Endothelial cell of umbilical vein (primary cell): ENCODE measurements around the gene FADS2. TPM values are rescaled to one million over a fixed set of nuclear protein-coding genes. Genes with fewer than 3 reads are reported as not detected.

Source experiments
- BruUV-seq: library from RNA; stranded (reverse); fragments of 400-500 nt; replicated peaks from 2 replicates; lab custom pipeline; 2021; lab: Mats Ljungman, UMichigan
- CTCF ChIA-PET: fragments of 300-600, 350-600 bp; sonication (Branson Sonifier 250); formaldehyde crosslinking; loops from one replicate; lab custom pipeline; 2021; ENCODE audit warnings: antibody characterized with exemption, inconsistent platforms; lab: Charles Lee
- POLR2A ChIA-PET: fragments of 300-600, 350-600 bp; sonication (Branson Sonifier 250); formaldehyde crosslinking; loops from one replicate; lab custom pipeline; 2021; ENCODE audit warnings: antibody characterized with exemption, inconsistent platforms; lab: Charles Lee
- DNase-seq: peaks from one replicate; pipeline ENCODE4 v3.0.0-alpha.2; 2011; ENCODE audit warnings: low read depth, low spot score
- FAIRE-seq: peaks from 2 replicates; lab custom pipeline; 2011; peaks lifted over from hg19 to GRCh38; lab: Jason Lieb, UNC
- H2AFZ ChIP-seq: 2 replicates; pipeline ENCODE4 v1.6.0; 2012; ENCODE audit warnings: low read depth, low read length, control low read depth, inconsistent platforms
- H3K27ac ChIP-seq: 2 replicates; pipeline ENCODE4 v1.5.1; 2011; ENCODE audit warnings: low read depth, mild to moderate bottlenecking, control low read depth, low read length, moderate library complexity; ENCODE audit not compliant: insufficient read depth
- H3K27me3 ChIP-seq, 2 experiments: 2 replicates each; pipeline versions ENCODE4 v1.6.0 to v1.6.1; 2011; ENCODE audit warnings: low read length in 2 of 2, mixed read lengths in 1 of 2; ENCODE audit not compliant: control insufficient read depth in 2 of 2, insufficient read depth in 2 of 2
- H3K36me3 ChIP-seq, 2 experiments: 2 replicates in 1 of 2; 3 replicates in 1 of 2; pipeline ENCODE4 v1.5.1; 2011; ENCODE audit warnings: low read length in 2 of 2, mild to moderate bottlenecking in 1 of 2, moderate library complexity in 1 of 2; ENCODE audit not compliant: control insufficient read depth in 2 of 2, insufficient read depth in 2 of 2; ENCODE audit errors: extremely low read depth in 1 of 2
- H3K4me1 ChIP-seq: 3 replicates; pipeline ENCODE4 v1.5.1; 2011; ENCODE audit warnings: mild to moderate bottlenecking, low read length; ENCODE audit not compliant: control insufficient read depth, insufficient read depth; ENCODE audit errors: extremely low read depth
- H3K4me2 ChIP-seq: 2 replicates; pipeline ENCODE4 v1.6.1; 2011; ENCODE audit warnings: low read length, control low read depth, mixed read lengths; ENCODE audit not compliant: insufficient read depth
- H3K4me3 ChIP-seq, 3 experiments: fragments of 200-600 bp in 1 of 3; sonication (generic), shearing (Covaris generic) in 1 of 3; replicated peaks in 1 of 3; 2 replicates each; pipeline ENCODE4 v1.5.1; 2011 to 2016; ENCODE audit warnings: control low read depth in 3 of 3, low read length in 3 of 3, mild to moderate bottlenecking in 2 of 3, inconsistent platforms in 1 of 3, low read depth in 1 of 3, moderate library complexity in 1 of 3; ENCODE audit not compliant: insufficient read depth in 1 of 3
- H3K79me2 ChIP-seq: 2 replicates; pipeline ENCODE4 v1.6.0; 2012; ENCODE audit warnings: low read length, inconsistent platforms; ENCODE audit not compliant: control insufficient read depth, insufficient read depth
- H3K9ac ChIP-seq: replicated peaks from 2 replicates; pipeline ENCODE3; 2011; ENCODE audit warnings: low read length, control low read depth; ENCODE audit not compliant: insufficient read depth; ENCODE audit errors: extremely low read depth
- H3K9me1 ChIP-seq: replicated peaks from 3 replicates; pipeline ENCODE4 v1.6.0; 2011; ENCODE audit warnings: mild to moderate bottlenecking, low read length; ENCODE audit not compliant: control insufficient read depth, insufficient read depth; ENCODE audit errors: extremely low read depth
- H3K9me3 ChIP-seq: replicated peaks from 2 replicates; pipeline ENCODE4 v1.5.1; 2012; ENCODE audit warnings: low read length, inconsistent platforms; ENCODE audit not compliant: control insufficient read depth, insufficient read depth
- H4K20me1 ChIP-seq: replicated peaks from 2 replicates; pipeline ENCODE3; 2011; ENCODE audit warnings: mild to moderate bottlenecking, low read length; ENCODE audit not compliant: control insufficient read depth, insufficient read depth; ENCODE audit errors: extremely low read depth
- EZH2 ChIP-seq: IDR thresholded peaks from 2 replicates; pipeline ENCODE4 v1.6.1; 2012; ENCODE audit warnings: borderline replicate concordance, low read depth, mild to moderate bottlenecking, moderate library complexity, low read length, inconsistent platforms; ENCODE audit not compliant: severe bottlenecking
- FOS ChIP-seq: IDR thresholded peaks from 2 replicates; pipeline ENCODE4 v1.6.1; 2011; ENCODE audit warnings: mild to moderate bottlenecking, low read length, moderate library complexity, borderline replicate concordance; ENCODE audit not compliant: insufficient read depth
- GATA2 ChIP-seq: IDR thresholded peaks from 2 replicates; pipeline ENCODE4 v1.7.0; 2011; ENCODE audit warnings: low read depth, mild to moderate bottlenecking, moderate library complexity, mixed read lengths, low read length; ENCODE audit not compliant: insufficient read length, insufficient read depth
- JUN ChIP-seq: IDR thresholded peaks from 2 replicates; pipeline ENCODE4 v1.6.1; 2011; ENCODE audit warnings: borderline replicate concordance, low read depth; ENCODE audit not compliant: insufficient read length, insufficient read depth
- MYC ChIP-seq: IDR thresholded peaks from one replicate; pipeline ENCODE4 v1.6.1; 2011; ENCODE audit warnings: mild to moderate bottlenecking, low read depth, low read length
- POLR2A ChIP-seq: IDR thresholded peaks from 2 replicates; pipeline ENCODE4 v1.6.1; 2012; ENCODE audit warnings: low read depth, mild to moderate bottlenecking, control low read depth, low read length
- POLR2AphosphoS5 ChIP-seq: IDR thresholded peaks from 2 replicates; pipeline ENCODE4 v1.6.1; 2012; ENCODE audit warnings: low read depth, mild to moderate bottlenecking, control low read depth, low read length, moderate library complexity; ENCODE audit not compliant: insufficient read depth
- dilution Hi-C: fragments of 300-500 bp; cut with MboI; formaldehyde crosslinking; loops from one replicate; pipeline ENCODE4 v1.15.0; 2019; ENCODE audit warnings: low sequenced_read_pairs; ENCODE audit not compliant: extremely low pct_ligation_motif_present
- intact Hi-C: fragments of 100-400 bp; cut with micrococcal nuclease; formaldehyde crosslinking; loops from one replicate; pipeline ENCODE4 v1.10.0; 2022
- polyA plus RNA-seq, 4 experiments: library from polyadenylated mRNA; depleted of rRNA in 3 of 4; stranded (reverse) in 3 of 4; unstranded in 1 of 4; fragments of >200 nt; gene quantifications; 2 replicates each; pipeline versions ENCODE4 v1.2.1 to v1.2.3, GENCODE V29; 2011 to 2012; ENCODE audit warnings: missing spikeins in 1 of 4
- total RNA-seq: library from RNA; stranded (reverse); gene quantifications from 2 replicates; pipeline ENCODE4 v1.2.3, GENCODE V29; 2021
- TF ChIP-seq, protein P1 (sequence below), 2 donors: IDR thresholded peaks; 1 replicate in 1 of 2; 2 replicates in 1 of 2; pipeline ENCODE4 v1.5.1; 2011; ENCODE audit warnings: low read length in 2 of 2, mild to moderate bottlenecking in 2 of 2, moderate library complexity in 2 of 2, control low read depth in 1 of 2, inconsistent platforms in 1 of 2, low read depth in 1 of 2; ENCODE audit not compliant: insufficient read depth in 1 of 2; ENCODE audit errors: extremely low read depth in 1 of 2
- TF ChIP-seq, protein P2 (sequence below): IDR thresholded peaks from 2 replicates; pipeline ENCODE4 v1.6.1; 2011; ENCODE audit not compliant: insufficient read depth, insufficient read length

FADS2 gene
- total and polyA plus RNA-seq, 2 donors (not counting 3 experiments of a cell fraction or from before 2014, with no cell fraction given), result 668 to 898 TPM

GRCh38 chr11:61838501-61838900, 10.4 kb downstream of the FADS2 start:
- Histone ChIP-seq H3K36me3 (peaks cover 38 to 42% of the 10 kb centered on the region in 2 experiments), H3K27me3 (no peaks in the 10 kb centered on the region), H3K79me2 (peaks cover 63% of the 10 kb centered on the region), H3K4me1 (peaks cover 24% of the 10 kb centered on the region), H3K9me1 (no peaks in the 10 kb centered on the region), H3K9me3 (no peaks in the 10 kb centered on the region), H3K27ac (no peak overlapping the region), H2AFZ (no peak overlapping the region), H4K20me1 (no peaks in the 10 kb centered on the region), H3K9ac (no peak overlapping the region), H3K4me3 (no peak overlapping the region), H3K4me2 (no peak overlapping the region)
- no peak for TF ChIP-seq EZH2
- intact Hi-C loops, result no loop called here
- dilution Hi-C loops, result no loop called here
- ChIA-PET POLR2A (no interaction called here), CTCF (interaction anchor here (5.7 kb wide), 1 partner anchor 42 kb away, joined by 38 read pairs; no protein-coding TSS in a partner anchor)
- BruUV-seq, result no TSS peak
- FAIRE-seq (no peak), DNase-seq (no peak)

DNA sequence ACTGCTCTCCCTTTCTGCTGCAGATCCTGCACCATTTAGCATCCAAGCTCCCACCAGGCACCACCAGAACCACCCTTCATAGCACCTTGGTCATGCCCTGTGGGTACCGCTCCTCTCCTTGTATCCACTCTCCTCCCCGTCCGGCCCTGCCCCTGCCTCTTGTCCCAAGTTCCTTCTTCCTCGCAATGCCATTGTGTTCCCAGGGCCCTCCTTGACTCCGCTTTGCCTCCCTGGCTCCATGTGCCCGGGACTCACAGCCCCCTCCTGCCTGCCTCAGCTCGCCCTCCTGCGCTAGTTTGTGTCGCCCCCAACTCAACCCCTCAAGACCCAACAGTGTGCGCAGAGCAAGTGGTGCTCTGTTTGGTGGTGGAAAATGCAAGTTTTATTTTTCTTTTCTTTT, 10.8 kb downstream of the FADS2 start:
- Histone ChIP-seq H4K20me1 (no peaks in the 10 kb centered on the region), H3K4me2 (no peak overlapping the region), H3K4me3 (no peak overlapping the region), H3K79me2 (peaks cover 60% of the 10 kb centered on the region), H3K36me3 (peaks cover 38 to 42% of the 10 kb centered on the region in 2 experiments), H2AFZ (no peak overlapping the region), H3K27ac (no peak overlapping the region), H3K9me3 (no peaks in the 10 kb centered on the region), H3K9ac (no peak overlapping the region), H3K27me3 (no peaks in the 10 kb centered on the region), H3K4me1 (peaks cover 20% of the 10 kb centered on the region), H3K9me1 (no peaks in the 10 kb centered on the region)
- BruUV-seq, result no TSS peak
- TF ChIP-seq JUN (no peak), GATA2 (no peak), POLR2A (no peak), FOS (no peak), MYC (no peak), POLR2AphosphoS5 (no peak), EZH2 (no peak)
- TF ChIP-seq, protein P1, sequence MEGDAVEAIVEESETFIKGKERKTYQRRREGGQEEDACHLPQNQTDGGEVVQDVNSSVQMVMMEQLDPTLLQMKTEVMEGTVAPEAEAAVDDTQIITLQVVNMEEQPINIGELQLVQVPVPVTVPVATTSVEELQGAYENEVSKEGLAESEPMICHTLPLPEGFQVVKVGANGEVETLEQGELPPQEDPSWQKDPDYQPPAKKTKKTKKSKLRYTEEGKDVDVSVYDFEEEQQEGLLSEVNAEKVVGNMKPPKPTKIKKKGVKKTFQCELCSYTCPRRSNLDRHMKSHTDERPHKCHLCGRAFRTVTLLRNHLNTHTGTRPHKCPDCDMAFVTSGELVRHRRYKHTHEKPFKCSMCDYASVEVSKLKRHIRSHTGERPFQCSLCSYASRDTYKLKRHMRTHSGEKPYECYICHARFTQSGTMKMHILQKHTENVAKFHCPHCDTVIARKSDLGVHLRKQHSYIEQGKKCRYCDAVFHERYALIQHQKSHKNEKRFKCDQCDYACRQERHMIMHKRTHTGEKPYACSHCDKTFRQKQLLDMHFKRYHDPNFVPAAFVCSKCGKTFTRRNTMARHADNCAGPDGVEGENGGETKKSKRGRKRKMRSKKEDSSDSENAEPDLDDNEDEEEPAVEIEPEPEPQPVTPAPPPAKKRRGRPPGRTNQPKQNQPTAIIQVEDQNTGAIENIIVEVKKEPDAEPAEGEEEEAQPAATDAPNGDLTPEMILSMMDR (IDR thresholded peaks at IDR 0.05; ENCODE audit: extremely low read depth in 1 of 2, insufficient read depth in 1 of 2, low read depth in 1 of 2, low read length in 2 of 2), result no peak
- TF ChIP-seq, protein P2, sequence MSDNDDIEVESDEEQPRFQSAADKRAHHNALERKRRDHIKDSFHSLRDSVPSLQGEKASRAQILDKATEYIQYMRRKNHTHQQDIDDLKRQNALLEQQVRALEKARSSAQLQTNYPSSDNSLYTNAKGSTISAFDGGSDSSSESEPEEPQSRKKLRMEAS, result no peak
- DNase-seq (no peak), FAIRE-seq (no peak)
- ChIA-PET CTCF (no interaction called here), POLR2A (interaction anchor here (1.0 kb wide), 1 partner anchor 49 kb away, joined by 3 read pairs; no protein-coding TSS in a partner anchor)
- dilution Hi-C loops, result no loop called here
- intact Hi-C loops, result no loop called here
